ENCODE measurements around the gene PPP1R14C.

PPP1R14C gene

GRCh38 chr6:150245148-150245935 lies 102.5 kb downstream of the PPP1R14C start:
- in situ Hi-C loops (cut with MboI; ENCODE audit: low sequenced_read_pairs) = no loop called here

GRCh38 chr6:150247803-150248202 lies 105.0 kb downstream of the PPP1R14C start:
- in situ Hi-C loops (cut with MboI; ENCODE audit: low sequenced_read_pairs) = no loop called here

GRCh38 chr6:150248300-150248699 lies 105.5 kb downstream of the PPP1R14C start:
- in situ Hi-C loops (cut with MboI; ENCODE audit: low sequenced_read_pairs) = no loop called here

- in situ Hi-C loops (cut with MboI; ENCODE audit: low sequenced_read_pairs) = no loop called here
Measured at GRCh38 chr6:150249261-150249660, 106.4 kb downstream of the PPP1R14C start.

- in situ Hi-C loops (cut with MboI; ENCODE audit: low sequenced_read_pairs) = no loop called here
Measured at GRCh38 chr6:150250826-150251225, 108.0 kb downstream of the PPP1R14C start.

- in situ Hi-C loops (cut with MboI; ENCODE audit: low sequenced_read_pairs) = no loop called here
Measured at GRCh38 chr6:150251566-150252186, 108.8 kb downstream of the PPP1R14C start.

GRCh38 chr6:150252714-150253444 lies 110.0 kb downstream of the PPP1R14C start:
- in situ Hi-C loops (cut with MboI; ENCODE audit: low sequenced_read_pairs) = no loop called here

GRCh38 chr6:150253489-150253888 lies 110.6 kb downstream of the PPP1R14C start:
- in situ Hi-C loops (cut with MboI; ENCODE audit: low sequenced_read_pairs) = no loop called here

- in situ Hi-C loops (cut with MboI; ENCODE audit: low sequenced_read_pairs) = no loop called here
Measured at GRCh38 chr6:150254770-150255169, 111.9 kb downstream of the PPP1R14C start.

- in situ Hi-C loops (cut with MboI; ENCODE audit: low sequenced_read_pairs) = no loop called here
Measured at GRCh38 chr6:150255840-150256239, 113.0 kb downstream of the PPP1R14C start.

- in situ Hi-C loops (cut with MboI; ENCODE audit: low sequenced_read_pairs) = no loop called here
Measured at GRCh38 chr6:150256618-150257272, 113.9 kb downstream of the PPP1R14C start.

GRCh38 chr6:150258381-150258780 lies 115.5 kb downstream of the PPP1R14C start:
- in situ Hi-C loops (cut with MboI; ENCODE audit: low sequenced_read_pairs) = no loop called here

- in situ Hi-C loops (cut with MboI; ENCODE audit: low sequenced_read_pairs) = no loop called here
Measured at GRCh38 chr6:150260931-150261330, 118.1 kb downstream of the PPP1R14C start.

GRCh38 chr6:150261997-150262697 lies 119.3 kb downstream of the PPP1R14C start:
- in situ Hi-C loops (cut with MboI; ENCODE audit: low sequenced_read_pairs) = no loop called here

GRCh38 chr6:150263765-150264404 lies 121.0 kb downstream of the PPP1R14C start:
- in situ Hi-C loops (cut with MboI; ENCODE audit: low sequenced_read_pairs) = no loop called here

- in situ Hi-C loops (cut with MboI; ENCODE audit: low sequenced_read_pairs) = no loop called here
Measured at GRCh38 chr6:150266309-150266708, 123.5 kb downstream of the PPP1R14C start.

GRCh38 chr6:150266963-150267685 lies 124.3 kb downstream of the PPP1R14C start:
- in situ Hi-C loops (cut with MboI; ENCODE audit: low sequenced_read_pairs) = no loop called here

- in situ Hi-C loops (cut with MboI; ENCODE audit: low sequenced_read_pairs) = no loop called here
Measured at GRCh38 chr6:150267686-150268561, 125.1 kb downstream of the PPP1R14C start.
